CD4-positive, alpha-beta memory T cell (primary cell): Measurements from ENCODE around the gene DCST1. TPM values are rescaled to one million over a fixed set of nuclear protein-coding genes. Genes with fewer than 3 reads are reported as not detected.

Source experiments
- CTCF ChIA-PET: fragments of 350-600 bp; sonication (Branson Sonifier 250); formaldehyde crosslinking; loops from one replicate; lab custom pipeline; 2021; ENCODE audit warnings: inconsistent platforms; ENCODE audit not compliant: partially characterized antibody; lab: Charles Lee
- POLR2A ChIA-PET: fragments of 350-600 bp; sonication (Branson Sonifier 250); formaldehyde crosslinking; loops from one replicate; lab custom pipeline; 2021; ENCODE audit not compliant: partially characterized antibody; lab: Charles Lee
- DNase-seq, 5 donors: peaks; one replicate each; pipeline versions ENCODE4 v3.0.0 to v3.0.0-alpha.2; 2020 to 2022; ENCODE audit warnings: mixed read lengths in 1 of 5
- H3K27ac ChIP-seq: one replicate; pipeline ENCODE4 v1.7.0; 2013; ENCODE audit warnings: low read depth, low read length
- H3K27me3 ChIP-seq: 2 replicates; pipeline ENCODE4 v1.7.0; 2013; ENCODE audit warnings: mild to moderate bottlenecking, low read length, moderate library complexity; ENCODE audit not compliant: insufficient read depth
- H3K36me3 ChIP-seq: 2 replicates; pipeline ENCODE4 v1.7.0; 2013; ENCODE audit warnings: mild to moderate bottlenecking, low read length, moderate library complexity; ENCODE audit not compliant: insufficient read depth
- H3K4me1 ChIP-seq: 2 replicates; pipeline ENCODE4 v1.7.0; 2013; ENCODE audit warnings: mild to moderate bottlenecking, low read length, moderate library complexity; ENCODE audit not compliant: insufficient read depth
- H3K4me3 ChIP-seq, 2 donors: one replicate each; pipeline ENCODE4 v1.7.0; 2013; ENCODE audit warnings: low read length in 2 of 2, mild to moderate bottlenecking in 1 of 2
- H3K9me3 ChIP-seq, 2 donors: one replicate each; pipeline ENCODE4 v1.7.0; 2013; ENCODE audit warnings: low read length in 2 of 2, control low read depth in 1 of 2; ENCODE audit not compliant: control insufficient read depth in 1 of 2
- H3K27ac Mint-ChIP-seq, 7 donors: one replicate each; pipeline ENCODE4 v1.8.0; 2020 to 2021; ENCODE audit warnings: mixed read lengths in 7 of 7, mild to moderate bottlenecking in 6 of 7, inconsistent platforms in 3 of 7, moderate library complexity in 3 of 7
- H3K27me3 Mint-ChIP-seq, 2 donors: one replicate each; pipeline ENCODE4 v1.8.0; 2020 to 2021; ENCODE audit warnings: mixed read lengths in 2 of 2
- H3K36me3 Mint-ChIP-seq, 2 donors: one replicate each; pipeline ENCODE4 v1.8.0; 2020 to 2021; ENCODE audit warnings: mixed read lengths in 2 of 2, inconsistent platforms in 1 of 2, mild to moderate bottlenecking in 1 of 2
- H3K4me1 Mint-ChIP-seq, 4 donors: one replicate each; pipeline ENCODE4 v1.8.0; 2020 to 2021; ENCODE audit warnings: mixed read lengths in 4 of 4, mild to moderate bottlenecking in 1 of 4
- H3K4me3 Mint-ChIP-seq, 8 donors: one replicate each; pipeline ENCODE4 v1.8.0; 2020 to 2021; ENCODE audit warnings: mixed read lengths in 8 of 8, mild to moderate bottlenecking in 7 of 8, moderate library complexity in 6 of 8, inconsistent platforms in 3 of 8
- H3K9me3 Mint-ChIP-seq, 8 donors: one replicate each; pipeline ENCODE4 v1.8.0; 2020 to 2021; ENCODE audit warnings: mixed read lengths in 8 of 8, mild to moderate bottlenecking in 5 of 8, inconsistent platforms in 3 of 8, moderate library complexity in 1 of 8
- intact Hi-C: fragments of 100-400 bp; cut with micrococcal nuclease; formaldehyde crosslinking; loops from one replicate; pipeline ENCODE4 v1.15.1; 2023
- polyA plus RNA-seq, 2 donors: library from polyadenylated mRNA; unstranded; fragments of 300-500 nt; fragmentation: Illumina TruSeq; gene quantifications; one replicate each; pipeline ENCODE4 v1.2.3, GENCODE V29; 2021
- total RNA-seq, 2 experiments: library from RNA; stranded (reverse); gene quantifications; one replicate each; pipeline ENCODE4 v1.2.3, GENCODE V29; 2021

Gene DCST1
- total and polyA plus RNA-seq, 4 experiments from 2014 or later = 0.14 TPM; not detected in 3

GRCh38 chr1:155043301-155043702 lies 9.7 kb downstream of the DCST1 start:
- Mint-ChIP-seq H3K27ac (no peak overlapping the region), H3K4me3 (no peak overlapping the region), H3K4me1 (peaks cover 5 to 7% (median 5%) of the 10 kb centered on the region in 4 donors), H3K36me3 (no peaks in the 10 kb centered on the region), H3K9me3 (no peaks in the 10 kb centered on the region), H3K27me3 (no peaks in the 10 kb centered on the region)
- Histone ChIP-seq H3K4me1 (no peaks in the 10 kb centered on the region), H3K4me3 (no peak overlapping the region), H3K27ac (no peak overlapping the region), H3K9me3 (no peaks in the 10 kb centered on the region), H3K27me3 (no peaks in the 10 kb centered on the region), H3K36me3 (no peaks in the 10 kb centered on the region)
- ChIA-PET POLR2A (interaction anchor here (0.8 to 5.8 kb wide), 5 partner anchors 11 to 88 kb away, joined by 3 to 36 read pairs (median 4); partner anchors contain the start of genes EFNA3, EFNA4 and PBXIP1), CTCF (interaction anchor here (0.8 to 10.7 kb wide), 13 partner anchors 10 to 136 kb away, joined by 3 to 203 read pairs (median 8); partner anchors contain the start of genes EFNA4, FLAD1 and KRTCAP2)
- DNase-seq = no peak
- intact Hi-C loops = no loop called here

GRCh38 chr1:155043793-155044192 lies 10.2 kb downstream of the DCST1 start:
- H3K9me3 ChIP-seq = no peaks in the 10 kb centered on the region
- POLR2A ChIA-PET = interaction anchor here (0.8 to 5.8 kb wide), 5 partner anchors 11 to 88 kb away, joined by 3 to 36 read pairs (median 4); partner anchors contain the start of genes EFNA3, EFNA4 and PBXIP1
- H3K4me1 ChIP-seq = no peaks in the 10 kb centered on the region
- no peaks in the 10 kb centered on the region for H3K27me3 Mint-ChIP-seq
- CTCF ChIA-PET = interaction anchor here (0.6 to 10.7 kb wide), 24 partner anchors 10 to 1207 kb away, joined by 3 to 203 read pairs (median 5); partner anchors contain the start of genes EFNA4, FLAD1 and KRTCAP2
- intact Hi-C loops = no loop called here
- H3K4me3 Mint-ChIP-seq = no peak overlapping the region
- no peaks in the 10 kb centered on the region for H3K27me3 ChIP-seq
- H3K27ac Mint-ChIP-seq = peak overlapping the region in 1 of 7 donors; percentile 14
- H3K27ac ChIP-seq = no peak overlapping the region
- DNase-seq = no peak
- H3K4me3 ChIP-seq = no peak overlapping the region
- H3K4me1 Mint-ChIP-seq = peaks cover 5 to 7% (median 5%) of the 10 kb centered on the region in 4 donors
- H3K9me3 Mint-ChIP-seq = no peaks in the 10 kb centered on the region
- H3K36me3 ChIP-seq = no peaks in the 10 kb centered on the region
- no peaks in the 10 kb centered on the region for H3K36me3 Mint-ChIP-seq

GRCh38 chr1:155044365-155044764 lies 10.7 kb downstream of the DCST1 start:
- CTCF ChIA-PET = interaction anchor here (0.6 to 10.7 kb wide), 27 partner anchors 9 to 1206 kb away, joined by 3 to 203 read pairs (median 5); partner anchors contain the start of genes EFNA4, FLAD1 and KRTCAP2
- H3K4me3 Mint-ChIP-seq = no peak overlapping the region
- H3K9me3 ChIP-seq = no peaks in the 10 kb centered on the region
- no peaks in the 10 kb centered on the region for H3K36me3 Mint-ChIP-seq
- no peak overlapping the region for H3K27ac ChIP-seq
- no peak overlapping the region for H3K27ac Mint-ChIP-seq
- DNase-seq = no peak
- H3K4me1 ChIP-seq = no peaks in the 10 kb centered on the region
- POLR2A ChIA-PET = interaction anchor here (0.8 to 5.8 kb wide), 6 partner anchors 10 to 89 kb away, joined by 3 to 36 read pairs (median 4); partner anchors contain the start of genes EFNA3, EFNA4 and PBXIP1
- peaks cover 5 to 10% (median 6%) of the 10 kb centered on the region in 4 donors for H3K4me1 Mint-ChIP-seq
- no peaks in the 10 kb centered on the region for H3K36me3 ChIP-seq
- no peak overlapping the region for H3K4me3 ChIP-seq
- H3K27me3 Mint-ChIP-seq = no peaks in the 10 kb centered on the region
- no peaks in the 10 kb centered on the region for H3K9me3 Mint-ChIP-seq
- intact Hi-C loops = no loop called here
- H3K27me3 ChIP-seq = no peaks in the 10 kb centered on the region

GRCh38 chr1:155044812-155045657 lies 11.4 kb downstream of the DCST1 start:
- no peaks in the 10 kb centered on the region for H3K36me3 ChIP-seq
- H3K4me3 ChIP-seq = no peak overlapping the region
- Mint-ChIP-seq H3K4me3 (no peak overlapping the region), H3K27ac (peak overlapping the region in 1 of 7 donors; percentile 5), H3K36me3 (no peaks in the 10 kb centered on the region), H3K9me3 (no peaks in the 10 kb centered on the region), H3K27me3 (no peaks in the 10 kb centered on the region), H3K4me1 (peaks cover 7 to 16% (median 11%) of the 10 kb centered on the region in 4 donors)
- intact Hi-C loops = loop anchor here (1.0 kb wide), 2 partner anchors 16 to 39 kb away; no protein-coding TSS in a partner anchor
- DNase-seq = peak; percentile 60 to 66 (median 64)
- no peaks in the 10 kb centered on the region for H3K27me3 ChIP-seq
- H3K27ac ChIP-seq = no peak overlapping the region
- no peaks in the 10 kb centered on the region for H3K9me3 ChIP-seq
- CTCF ChIA-PET = interaction anchor here (0.6 to 10.7 kb wide), 24 partner anchors 8 to 138 kb away, joined by 3 to 203 read pairs (median 5); partner anchors contain the start of genes EFNA4, FLAD1 and KRTCAP2
- peaks cover 5% of the 10 kb centered on the region for H3K4me1 ChIP-seq
- POLR2A ChIA-PET = interaction anchor here (0.9 to 5.8 kb wide), 4 partner anchors 17 to 89 kb away, joined by 3 to 36 read pairs (median 9); partner anchors contain the start of genes EFNA4 and PBXIP1

- ChIA-PET CTCF (interaction anchor here (0.6 to 10.7 kb wide), 6 partner anchors 12 to 93 kb away, joined by 3 to 203 read pairs (median 3); partner anchors contain the start of genes EFNA4, FLAD1, PBXIP1 and SHC1), POLR2A (interaction anchor here (0.7 to 6.9 kb wide), 3 partner anchors 13 to 36 kb away, joined by 3 to 83 read pairs (median 21); partner anchors contain the start of gene EFNA4)
- Histone ChIP-seq H3K4me3 (no peak overlapping the region), H3K27me3 (no peaks in the 10 kb centered on the region), H3K36me3 (no peaks in the 10 kb centered on the region), H3K4me1 (peaks cover 26% of the 10 kb centered on the region), H3K9me3 (no peaks in the 10 kb centered on the region), H3K27ac (no peak overlapping the region)
- Mint-ChIP-seq H3K4me1 (peaks cover 20 to 40% (median 32%) of the 10 kb centered on the region in 4 donors), H3K36me3 (no peaks in the 10 kb centered on the region), H3K27me3 (no peaks in the 10 kb centered on the region), H3K4me3 (peak overlapping the region in 4 of 8 donors; percentile 10 to 66 (median 41)), H3K9me3 (no peaks in the 10 kb centered on the region), H3K27ac (peak overlapping the region in 1 of 7 donors; percentile 88)
- intact Hi-C loops = no loop called here
- no peak for DNase-seq
These were observed 15.1 kb downstream of the DCST1 start for GRCh38 chr1:155048449-155049334.
